NCI-H2227 treated with DMSO at 0.1 percent for 48 hours (cell line): ENCODE measurements around the gene KANK2.
"Not testable (repeated sequence)": the region's sequence is repeated elsewhere in the genome, so short reads cannot be mapped to it uniquely, and the experiment has no call there.

Experiments used
- DNase-seq: peaks from one replicate; lab custom pipeline; 2025; lab: John Stamatoyannopoulos, UW

KANK2 gene

DNA sequence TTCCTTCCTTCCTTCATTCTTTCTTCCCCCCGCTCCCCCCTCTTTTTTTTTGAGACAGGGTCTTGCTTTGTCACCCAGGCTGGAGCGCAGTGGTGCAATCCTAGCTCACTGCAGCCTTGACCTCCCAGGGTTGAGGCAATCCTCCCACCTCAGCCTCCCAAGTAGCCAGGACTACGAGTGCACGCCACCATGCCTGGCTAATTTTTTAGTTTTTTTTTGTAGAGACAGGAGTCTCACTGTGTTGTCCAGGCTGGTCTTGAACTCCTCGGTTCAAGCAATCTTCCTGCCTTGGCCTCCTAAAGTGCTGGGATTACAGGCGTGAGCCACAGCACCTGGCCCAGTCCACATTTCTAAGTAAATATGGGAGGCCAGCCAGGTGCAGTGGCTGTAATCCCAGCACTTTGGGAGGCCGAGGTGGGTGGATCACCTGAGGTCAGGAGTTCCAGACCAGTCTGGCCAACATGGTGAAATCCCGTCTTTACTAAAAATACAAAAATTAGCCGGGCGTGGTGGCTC lies 57.3 kb downstream of the KANK2 start:
- not testable (repeated sequence) for DNase-seq

DNA sequence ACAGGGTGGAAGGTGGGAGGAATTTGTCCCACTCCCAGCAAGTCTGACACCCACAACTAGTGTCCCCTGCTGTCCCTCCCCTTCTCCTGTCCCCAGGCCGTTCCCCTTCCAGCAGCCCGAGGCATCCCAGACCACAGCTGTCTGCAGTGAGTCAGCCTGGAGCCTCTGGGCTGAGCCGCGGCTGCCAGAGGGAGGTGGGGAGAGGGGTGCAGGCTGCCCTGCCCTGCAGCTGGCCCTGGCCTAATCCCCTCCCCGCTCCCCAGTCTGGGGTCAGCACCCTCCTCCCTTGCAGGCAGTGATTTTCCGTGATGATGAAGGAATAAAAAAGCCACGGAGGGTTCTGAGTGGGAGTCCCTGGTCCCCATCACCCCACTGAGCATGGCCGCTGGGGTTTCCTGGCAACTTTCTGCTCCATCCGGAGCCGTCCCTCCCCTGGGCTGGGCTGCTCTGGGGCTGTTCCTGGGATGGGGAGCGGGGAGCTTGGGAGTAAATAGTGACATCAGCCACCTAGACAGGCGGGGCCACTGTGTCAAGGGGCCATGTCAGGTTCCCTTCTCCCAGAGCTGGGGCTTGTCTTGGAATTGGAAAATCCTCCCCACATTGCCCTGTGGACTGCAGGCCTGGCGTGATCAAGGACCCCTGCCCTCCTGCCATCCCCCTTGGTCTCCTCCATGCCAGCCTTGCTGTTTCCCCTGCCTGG lies 58.6 kb downstream of the KANK2 start:
- no peak for DNase-seq

DNA sequence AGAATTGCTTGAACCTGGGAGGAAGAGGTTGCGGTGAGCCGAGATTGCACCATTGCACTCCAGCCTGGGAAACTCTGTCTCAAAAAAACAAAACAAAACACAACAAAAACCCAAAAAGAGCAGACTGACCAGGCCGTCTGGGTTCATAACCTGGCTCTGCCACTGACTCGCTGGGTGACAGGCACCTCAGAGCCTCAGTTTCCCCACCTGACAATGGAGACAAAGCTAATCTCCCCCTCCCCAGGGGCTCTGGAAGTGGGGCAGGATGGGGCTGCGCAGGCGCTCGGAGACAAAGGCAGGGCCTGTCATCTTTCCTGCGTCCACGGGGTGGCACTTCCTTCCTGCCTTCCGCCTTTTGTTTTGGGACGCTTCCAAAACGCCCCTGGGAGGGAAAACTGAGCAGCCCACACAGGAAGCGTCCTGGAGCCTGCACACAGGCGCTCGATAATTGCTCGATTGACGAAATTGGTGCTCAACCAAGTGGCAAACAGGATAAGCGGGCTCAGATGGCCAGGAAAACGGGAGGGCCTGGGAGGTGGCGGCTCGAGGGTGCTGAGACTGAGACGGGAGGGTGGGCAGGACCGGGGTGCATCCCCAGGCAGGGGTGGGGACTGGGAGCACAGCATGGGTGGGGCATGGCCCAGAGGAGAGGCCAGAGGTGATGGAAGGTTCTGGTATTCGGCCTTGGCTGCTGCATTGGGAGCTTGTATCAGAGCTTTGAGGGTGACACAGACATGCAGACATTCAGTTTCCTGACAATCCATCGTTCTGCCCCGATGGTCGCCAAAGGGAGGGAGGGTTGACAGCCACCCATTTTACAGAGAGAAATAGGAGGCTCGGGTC lies 59.6 kb downstream of the KANK2 start:
- peak; percentile 64 for DNase-seq

DNA sequence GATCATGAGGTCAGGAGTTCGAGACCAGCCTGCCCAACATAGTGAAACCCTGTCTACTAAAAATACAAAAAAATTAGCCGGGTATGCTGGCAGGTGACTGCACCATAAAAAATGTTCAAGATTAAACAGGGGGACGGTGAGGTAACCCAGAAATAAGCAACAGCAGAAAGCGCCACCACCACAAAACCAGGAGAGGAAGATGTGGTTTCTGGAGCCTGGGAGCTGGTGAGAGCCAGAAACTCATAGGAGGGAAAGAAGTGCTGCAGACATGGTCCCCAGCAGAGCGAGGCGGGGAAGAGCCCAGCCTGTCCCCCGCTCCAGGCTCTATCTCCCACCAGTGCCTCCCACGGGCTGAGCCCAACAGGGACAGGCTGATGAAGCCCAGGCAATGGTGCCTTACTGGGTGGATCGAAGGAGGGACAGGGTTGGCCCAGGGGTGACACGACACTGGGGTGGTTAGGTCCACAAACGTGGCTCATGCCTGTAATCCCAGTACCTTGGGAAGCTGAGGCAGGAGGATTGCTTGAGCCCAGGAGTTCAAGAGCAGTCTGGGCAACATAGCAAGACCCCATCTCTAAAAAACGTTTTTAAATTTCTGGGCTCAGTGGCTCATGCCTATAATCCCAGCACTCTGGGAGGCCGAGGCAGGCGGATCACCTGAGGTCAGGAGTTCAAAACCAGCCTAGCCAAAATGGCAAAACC lies 60.8 kb downstream of the KANK2 start:
- DNase-seq, result no peak

DNA sequence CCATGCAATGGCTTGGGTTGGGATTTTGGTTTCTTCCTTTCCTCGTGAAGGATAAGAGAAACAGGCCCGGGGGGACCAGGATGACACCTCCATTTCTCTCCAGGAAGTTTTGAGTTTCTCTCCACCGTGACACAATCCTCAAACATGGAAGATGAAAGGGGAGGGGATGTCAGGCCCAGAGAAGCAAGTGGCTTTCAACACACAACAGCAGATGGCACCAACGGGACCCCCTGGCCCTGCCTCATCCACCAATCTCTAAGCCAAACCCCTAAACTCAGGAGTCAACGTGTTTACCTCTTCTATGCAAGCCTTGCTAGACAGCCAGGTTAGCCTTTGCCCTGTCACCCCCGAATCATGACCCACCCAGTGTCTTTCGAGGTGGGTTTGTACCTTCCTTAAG lies 65.9 kb downstream of the KANK2 start:
- DNase-seq, result no peak

DNA sequence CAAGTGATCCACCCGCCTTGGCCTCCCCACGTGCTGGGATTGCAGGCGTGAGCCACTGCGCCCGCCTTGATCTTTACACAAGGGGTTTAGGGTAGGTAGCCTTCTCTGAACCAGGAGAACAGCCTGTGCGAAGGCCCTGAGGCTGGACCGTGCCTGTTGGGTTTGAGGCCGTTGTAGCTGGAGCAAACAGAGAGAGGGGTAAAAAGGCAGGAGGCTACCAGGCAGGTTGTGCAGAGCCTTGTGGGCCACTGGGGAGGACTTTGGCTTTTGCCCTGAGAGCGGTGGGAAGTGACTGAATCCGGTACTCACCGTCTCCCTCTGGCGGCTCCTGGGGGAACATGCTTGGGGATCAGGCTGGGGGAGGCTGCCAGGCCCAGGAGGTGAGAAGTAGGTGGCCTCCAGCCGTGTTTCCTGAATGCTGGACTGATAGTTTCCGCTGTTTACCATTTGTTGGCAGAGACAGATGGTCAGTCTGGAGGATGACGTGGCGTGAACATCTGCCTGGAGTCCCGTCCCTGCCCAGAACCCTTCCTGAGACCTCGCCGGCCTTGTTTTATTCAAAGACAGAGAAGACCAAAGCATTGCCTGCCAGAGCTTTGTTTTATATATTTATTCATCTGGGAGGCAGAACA lies 66.4 kb downstream of the KANK2 start:
- peak; percentile 31 for DNase-seq

DNA sequence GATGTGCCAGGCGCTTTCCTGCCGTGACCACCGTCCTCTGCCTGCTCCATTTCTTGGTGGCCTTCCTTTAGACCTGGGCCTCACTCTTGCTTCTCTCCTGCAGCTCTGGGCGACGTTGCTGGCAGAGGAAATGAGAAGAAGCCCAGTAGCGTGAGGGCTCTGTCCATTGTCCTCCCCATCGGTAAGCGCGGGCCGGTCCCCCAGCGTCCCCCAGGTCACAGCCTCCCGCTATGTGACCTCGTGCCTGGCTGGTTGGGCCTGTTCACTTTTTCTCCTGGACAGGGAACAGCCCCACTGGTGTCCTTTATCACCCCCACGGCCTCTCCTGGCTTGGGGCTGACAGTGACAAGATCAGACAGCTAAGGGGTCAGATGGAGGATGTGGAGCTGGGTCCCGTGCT lies 69.4 kb downstream of the KANK2 start:
- DNase-seq, result no peak

DNA sequence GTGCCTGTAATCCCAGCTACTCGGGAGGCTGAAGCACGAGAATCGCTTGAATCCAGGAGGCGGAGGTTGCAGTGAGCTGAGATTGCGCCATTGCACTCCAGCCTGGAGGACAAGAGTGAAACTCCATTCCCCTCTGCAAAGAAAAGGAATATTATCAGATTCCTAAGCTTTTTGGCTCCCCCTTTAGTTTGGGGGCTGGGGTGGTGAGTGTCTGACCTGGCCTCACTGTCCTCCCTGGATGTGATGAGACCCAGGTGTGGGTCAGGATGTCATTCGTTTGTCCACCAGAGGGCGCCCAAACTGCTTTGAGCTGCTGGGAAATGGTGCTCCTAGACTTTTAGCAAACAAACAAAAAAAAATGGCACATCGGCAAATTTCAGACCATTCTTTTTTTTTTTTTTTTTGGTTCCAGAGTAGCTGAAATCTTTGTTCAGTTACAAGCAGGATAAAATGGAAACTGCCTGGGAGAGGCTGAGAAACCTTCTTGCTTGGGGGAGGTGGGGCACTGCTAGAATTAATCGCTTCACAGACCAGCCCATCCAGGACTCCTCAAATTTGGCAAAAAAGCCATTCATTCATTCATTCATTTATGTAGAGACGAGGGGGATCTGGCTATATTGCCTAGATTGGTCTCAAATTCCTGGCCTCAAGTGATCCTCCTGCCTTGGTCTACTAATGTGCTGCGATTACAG lies 71.2 kb downstream of the KANK2 start:
- DNase-seq, result peak; percentile 4

DNA sequence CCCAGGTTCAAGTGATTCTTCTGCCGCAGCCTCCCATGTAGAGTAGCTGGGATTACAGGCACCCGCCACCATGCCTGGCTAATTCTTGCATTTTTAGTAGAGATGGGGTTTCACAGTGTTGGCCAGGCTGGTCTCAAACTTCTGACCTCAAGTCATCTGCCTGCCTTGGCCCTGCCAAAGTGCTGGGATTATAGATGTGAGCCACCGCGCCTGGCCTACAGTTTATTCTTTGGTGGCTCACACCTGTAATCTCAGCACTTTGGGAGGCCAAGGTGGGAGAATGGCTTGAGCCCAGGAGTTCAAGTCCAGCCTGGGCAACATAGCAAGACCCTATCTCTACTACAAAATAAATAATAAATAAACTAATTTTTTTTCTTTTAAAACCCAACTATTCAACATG lies 73.2 kb downstream of the KANK2 start:
- DNase-seq, result not testable (repeated sequence)

DNA sequence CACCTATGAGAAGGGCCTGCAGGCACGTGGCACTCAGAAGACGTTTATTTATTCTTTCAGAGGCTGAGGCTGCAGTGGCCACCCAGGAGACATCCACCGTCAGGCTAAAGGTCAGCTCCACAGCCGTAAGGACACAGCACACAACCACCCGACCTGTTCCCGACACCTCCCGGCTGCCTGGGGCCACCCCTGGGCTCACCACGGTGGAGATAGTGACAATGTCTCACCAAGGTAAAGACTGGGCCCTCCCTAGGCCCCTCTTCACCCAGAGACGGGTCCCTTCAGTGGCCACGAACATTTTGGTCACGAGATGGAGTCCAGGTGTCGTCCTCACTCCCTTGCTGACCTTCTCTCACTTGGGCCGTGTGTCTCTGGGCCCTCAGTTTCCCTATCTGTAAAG lies 74.2 kb downstream of the KANK2 start:
- DNase-seq, result no peak

DNA sequence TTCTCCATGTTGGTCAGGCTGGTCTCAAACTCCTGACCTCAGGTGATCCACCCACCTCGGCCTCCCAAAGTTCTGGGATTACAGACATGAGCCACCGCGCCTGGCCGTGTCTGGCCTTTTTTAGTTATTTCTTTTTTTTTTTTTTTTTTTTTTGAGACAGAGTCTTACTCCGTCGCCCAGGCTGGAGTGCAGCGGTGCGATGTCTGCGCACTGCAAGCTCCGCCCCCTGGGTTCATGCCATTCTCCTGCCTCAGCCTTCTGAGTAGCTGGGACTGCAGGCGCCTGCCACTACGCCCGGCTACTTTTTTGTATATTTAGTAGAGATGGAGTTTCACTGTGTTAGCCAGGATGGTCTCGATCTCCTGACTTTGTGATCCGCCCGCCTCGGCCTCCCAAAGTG lies 75.4 kb downstream of the KANK2 start:
- DNase-seq, result not testable (repeated sequence)

DNA sequence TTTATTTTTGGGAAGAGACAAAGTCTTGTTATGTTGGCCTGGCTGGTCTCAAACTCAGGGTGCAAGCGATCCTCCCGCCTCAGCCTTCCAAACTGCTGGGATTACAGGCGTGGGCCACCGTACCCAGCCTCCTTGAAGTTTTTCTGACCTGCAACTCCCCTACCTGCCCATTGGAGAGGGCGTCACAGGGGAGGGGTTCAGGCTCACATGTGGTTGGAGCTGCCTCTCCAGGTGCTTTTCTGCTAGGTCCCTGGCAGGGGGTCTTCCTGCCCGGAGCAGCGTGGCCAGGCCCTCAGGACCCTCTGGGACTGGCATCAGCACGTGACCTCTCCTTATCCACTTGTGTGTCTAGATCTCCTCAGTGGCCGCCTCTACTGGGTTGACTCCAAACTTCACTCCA lies 80.8 kb downstream of the KANK2 start:
- no peak for DNase-seq

DNA sequence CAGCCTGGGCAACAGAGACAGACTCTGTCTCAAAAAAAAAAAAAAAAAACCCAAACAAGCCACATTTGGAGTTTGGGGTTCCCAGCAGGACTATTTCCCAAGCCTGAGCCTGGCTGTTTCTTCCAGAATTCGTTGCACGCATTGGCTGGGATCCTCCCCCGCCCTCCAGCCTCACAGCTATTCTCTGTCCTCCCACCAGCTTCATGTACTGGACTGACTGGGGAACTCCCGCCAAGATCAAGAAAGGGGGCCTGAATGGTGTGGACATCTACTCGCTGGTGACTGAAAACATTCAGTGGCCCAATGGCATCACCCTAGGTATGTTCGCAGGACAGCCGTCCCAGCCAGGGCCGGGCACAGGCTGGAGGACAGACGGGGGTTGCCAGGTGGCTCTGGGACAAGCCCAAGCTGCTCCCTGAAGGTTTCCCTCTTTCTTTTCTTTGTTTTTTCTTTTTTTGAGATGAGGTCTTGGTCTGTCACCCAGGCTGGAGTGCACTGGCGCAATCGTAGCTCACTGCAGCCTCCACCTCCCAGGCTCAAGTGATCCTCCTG lies 81.4 kb downstream of the KANK2 start:
- no peak for DNase-seq

DNA sequence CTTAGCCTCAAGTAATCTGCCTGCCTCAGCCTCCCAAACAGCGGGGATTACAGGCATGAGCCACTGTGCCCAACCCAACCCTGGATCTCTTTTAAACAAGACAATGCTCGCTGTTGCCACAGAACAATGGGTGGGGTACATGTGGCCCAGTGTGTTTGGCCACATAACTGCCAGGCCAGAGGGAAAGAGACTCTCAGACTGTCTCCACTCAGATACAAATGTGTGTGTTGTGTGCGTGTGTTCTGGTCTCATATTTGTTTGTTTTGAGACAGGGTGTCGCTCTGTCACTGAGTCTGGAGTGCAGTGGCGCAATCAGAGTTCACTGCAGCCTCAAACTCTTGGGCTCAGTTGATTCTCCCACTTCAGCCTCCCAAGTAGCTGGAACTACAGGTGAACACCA lies 82.3 kb downstream of the KANK2 start:
- no peak for DNase-seq
